Cardiac muscle cell (in vitro differentiated cells and primary cell): ENCODE data around the gene SLC24A4. TPM values are rescaled to one million over a fixed set of nuclear protein-coding genes. Genes with fewer than 3 reads are reported as not detected.
A peak's percentile ranks its signal among the peaks of the same experiment; 100 is the strongest.

Source experiments
- DNase-seq, 2 donors: peaks; one replicate each; pipeline versions ENCODE4 v3.0.0 to v3.0.0-alpha.2; 2010 to 2017; ENCODE audit warnings: low read depth in 1 of 2, low spot score in 1 of 2
- H3K27ac ChIP-seq: fragments of 200-600 bp; sonication (generic); 2 replicates; pipeline ENCODE4 v1.5.1; 2016
- H3K27me3 ChIP-seq: fragments of 200-600 bp; sonication (generic); 2 replicates; pipeline ENCODE4 v1.6.0; 2016; ENCODE audit warnings: control low read depth
- H3K36me3 ChIP-seq: fragments of 200-600 bp; sonication (generic); 2 replicates; pipeline ENCODE4 v1.5.1; 2016; ENCODE audit warnings: control low read depth
- H3K4me1 ChIP-seq: fragments of 200-600 bp; sonication (generic); 2 replicates; pipeline ENCODE4 v1.8.1; 2017; ENCODE audit warnings: low read depth, mild to moderate bottlenecking, mixed run types
- H3K4me3 ChIP-seq: fragments of 200-600 bp; sonication (generic); 2 replicates; pipeline ENCODE4 v1.5.1; 2016; ENCODE audit warnings: mild to moderate bottlenecking
- H3K9me3 ChIP-seq: fragments of 200-600 bp; sonication (generic); 2 replicates; pipeline ENCODE4 v1.5.1; 2017; ENCODE audit warnings: low read depth, mild to moderate bottlenecking, control low read depth
- CTCF ChIP-seq: IDR thresholded peaks from 2 replicates; pipeline ENCODE4 v1.5.1; 2012; ENCODE audit warnings: low read depth, mild to moderate bottlenecking, low read length
- polyA plus RNA-seq: library from polyadenylated mRNA; unstranded; fragments of >200 nt; fragmentation: Nextera tagmentation; extraction: Ambion mirVana; gene quantifications from 2 replicates; pipeline ENCODE4 v1.2.1, GENCODE V29; 2016
- total RNA-seq: library from RNA; depleted of rRNA; stranded (reverse); fragments of >200 nt; gene quantifications from 2 replicates; pipeline ENCODE4 v1.2.3, GENCODE V29; 2016

SLC24A4 gene
- total and polyA plus RNA-seq, 2 experiments from 2014 or later: 0.07 to 0.09 TPM

- Histone ChIP-seq H3K27me3 (no peaks in the 10 kb centered on the region), H3K4me3 (no peak overlapping the region), H3K36me3 (no peaks in the 10 kb centered on the region), H3K4me1 (no peaks in the 10 kb centered on the region), H3K27ac (no peak overlapping the region), H3K9me3 (no peaks in the 10 kb centered on the region)
- DNase-seq: no peak
- no peak for TF ChIP-seq CTCF
Measured at GRCh38 chr14:92437309-92437708, 114.3 kb downstream of the SLC24A4 start.

- H3K27me3 ChIP-seq: no peaks in the 10 kb centered on the region
- H3K36me3 ChIP-seq: no peaks in the 10 kb centered on the region
- TF ChIP-seq CTCF: no peak
- no peaks in the 10 kb centered on the region for H3K4me1 ChIP-seq
- no peak overlapping the region for H3K4me3 ChIP-seq
- no peaks in the 10 kb centered on the region for H3K9me3 ChIP-seq
- no peak overlapping the region for H3K27ac ChIP-seq
- DNase-seq: no peak
Measured at GRCh38 chr14:92437729-92438285, 114.8 kb downstream of the SLC24A4 start.

GRCh38 chr14:92439537-92440344, 116.8 kb downstream of the SLC24A4 start:
- Histone ChIP-seq H3K27me3 (no peaks in the 10 kb centered on the region), H3K4me3 (no peak overlapping the region), H3K9me3 (no peaks in the 10 kb centered on the region), H3K27ac (no peak overlapping the region), H3K4me1 (no peaks in the 10 kb centered on the region), H3K36me3 (no peaks in the 10 kb centered on the region)
- TF ChIP-seq CTCF: no peak
- peak in 1 of 2 donors; percentile 53 for DNase-seq

- Histone ChIP-seq H3K36me3 (no peaks in the 10 kb centered on the region), H3K4me3 (no peak overlapping the region), H3K9me3 (no peaks in the 10 kb centered on the region), H3K27me3 (no peaks in the 10 kb centered on the region), H3K27ac (no peak overlapping the region), H3K4me1 (no peaks in the 10 kb centered on the region)
- no peak for DNase-seq
- no peak for TF ChIP-seq CTCF
Measured at GRCh38 chr14:92440345-92441003, 117.5 kb downstream of the SLC24A4 start.

- H3K27ac ChIP-seq: no peak overlapping the region
- H3K4me3 ChIP-seq: no peak overlapping the region
- DNase-seq: no peak
- no peaks in the 10 kb centered on the region for H3K9me3 ChIP-seq
- no peaks in the 10 kb centered on the region for H3K36me3 ChIP-seq
- H3K4me1 ChIP-seq: no peaks in the 10 kb centered on the region
- H3K27me3 ChIP-seq: no peaks in the 10 kb centered on the region
- no peak for TF ChIP-seq CTCF
Measured at GRCh38 chr14:92441751-92442504, 119.0 kb downstream of the SLC24A4 start.
